HEK293 (cell line): ENCODE results near the gene VPS13C.

Source experiments
- ZNF239 ChIP-seq: fragments of 450-650 bp; formaldehyde crosslinking; IDR thresholded peaks from 2 replicates; pipeline ENCODE4 v1.5.1; 2016; ENCODE audit warnings: missing biosample characterization, missing genetic modification characterization
- ZNF266 ChIP-seq: fragments of 450-650 bp; formaldehyde crosslinking; IDR thresholded peaks from 2 replicates; pipeline ENCODE4 v1.5.1; 2016; ENCODE audit warnings: missing biosample characterization, missing genetic modification characterization, low read depth
- ZNF76 ChIP-seq: fragments of 450-650 bp; formaldehyde crosslinking; IDR thresholded peaks from 2 replicates; pipeline ENCODE4; 2016; ENCODE audit warnings: low read depth, missing biosample characterization, missing genetic modification characterization, borderline replicate concordance
- TF ChIP-seq, protein P1 (sequence below): fragments of 450-650 bp; formaldehyde crosslinking; IDR thresholded peaks from 2 replicates; pipeline ENCODE4 v1.5.1; 2016; ENCODE audit warnings: missing biosample characterization, missing genetic modification characterization

DNA sequence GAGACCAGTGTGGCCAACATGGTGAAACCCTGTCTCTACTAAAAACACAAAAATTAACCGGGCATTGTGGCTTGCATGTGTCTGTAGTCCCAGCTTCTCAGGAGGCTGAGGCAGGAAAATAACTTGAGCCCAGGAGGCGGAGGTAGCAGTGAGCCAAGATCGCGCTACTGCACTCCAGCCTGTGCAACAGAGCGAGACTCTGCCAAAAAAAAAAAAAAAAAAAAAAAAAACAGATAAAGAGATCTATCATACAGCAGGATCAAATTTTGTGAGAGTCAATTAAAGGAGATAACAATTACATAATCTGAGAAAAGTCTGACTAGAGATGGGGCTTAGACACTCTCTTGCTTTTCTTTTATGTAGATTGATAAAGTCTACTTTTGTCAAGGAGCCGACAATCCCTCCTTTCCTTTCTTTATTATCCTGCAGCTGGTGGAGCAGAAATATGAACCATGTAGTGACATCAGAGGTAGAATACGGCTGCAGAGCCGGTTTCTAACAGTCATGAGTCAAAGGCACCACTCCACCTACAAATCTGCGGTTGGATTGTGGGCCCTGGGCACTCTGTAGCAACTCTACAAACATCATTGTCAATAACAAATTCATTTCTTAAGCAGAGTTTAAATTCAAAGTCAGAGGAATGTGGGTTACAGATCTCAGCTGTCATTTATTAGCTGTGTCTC is 15.5 kb upstream of the VPS13C start:
- TF ChIP-seq ZNF76 (tag by site-specific recombination): no peak
- TF ChIP-seq, protein P1, sequence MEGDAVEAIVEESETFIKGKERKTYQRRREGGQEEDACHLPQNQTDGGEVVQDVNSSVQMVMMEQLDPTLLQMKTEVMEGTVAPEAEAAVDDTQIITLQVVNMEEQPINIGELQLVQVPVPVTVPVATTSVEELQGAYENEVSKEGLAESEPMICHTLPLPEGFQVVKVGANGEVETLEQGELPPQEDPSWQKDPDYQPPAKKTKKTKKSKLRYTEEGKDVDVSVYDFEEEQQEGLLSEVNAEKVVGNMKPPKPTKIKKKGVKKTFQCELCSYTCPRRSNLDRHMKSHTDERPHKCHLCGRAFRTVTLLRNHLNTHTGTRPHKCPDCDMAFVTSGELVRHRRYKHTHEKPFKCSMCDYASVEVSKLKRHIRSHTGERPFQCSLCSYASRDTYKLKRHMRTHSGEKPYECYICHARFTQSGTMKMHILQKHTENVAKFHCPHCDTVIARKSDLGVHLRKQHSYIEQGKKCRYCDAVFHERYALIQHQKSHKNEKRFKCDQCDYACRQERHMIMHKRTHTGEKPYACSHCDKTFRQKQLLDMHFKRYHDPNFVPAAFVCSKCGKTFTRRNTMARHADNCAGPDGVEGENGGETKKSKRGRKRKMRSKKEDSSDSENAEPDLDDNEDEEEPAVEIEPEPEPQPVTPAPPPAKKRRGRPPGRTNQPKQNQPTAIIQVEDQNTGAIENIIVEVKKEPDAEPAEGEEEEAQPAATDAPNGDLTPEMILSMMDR: no peak
- TF ChIP-seq ZNF266: no peak
- TF ChIP-seq ZNF239 (tag by site-specific recombination): no peak
